ENCODE measurements around the gene DIDO1.

DIDO1 gene

GRCh38 chr20:62837790-62838127, 88.5 kb downstream of the DIDO1 start:
- Histone ChIP-seq H3K23ac (ENCODE audit: low read length) (no peak overlapping the region), H3K9ac (ENCODE audit: low read length) (no peak overlapping the region), H3K27ac (ENCODE audit: low read depth, low read length) (no peak overlapping the region), H3K36me3 (ENCODE audit: control insufficient read depth in 1 of 2, insufficient read depth in 2 of 2, low read length in 2 of 2) (peaks cover 43 to 44% of the 10 kb centered on the region in 2 experiments), H3K4me3 (ENCODE audit: low read depth, low read length) (no peak overlapping the region), H4K12ac (ENCODE audit: low read depth, low read length) (no peak overlapping the region), H4K8ac (ENCODE audit: low read depth, low read length) (no peak overlapping the region), H3K4ac (ENCODE audit: low read depth, low read length) (no peak overlapping the region), H3K14ac (ENCODE audit: low read length) (no peak overlapping the region), H2BK12ac (ENCODE audit: low read length) (no peak overlapping the region), H3K79me1 (ENCODE audit: low read length) (no peaks in the 10 kb centered on the region), H3K18ac (ENCODE audit: low read length) (no peak overlapping the region), H3K4me2 (ENCODE audit: low read length) (no peak overlapping the region), H2BK120ac (ENCODE audit: insufficient read depth, low read length, poor library complexity) (no peak overlapping the region), H2AFZ (ENCODE audit: insufficient read depth, low read length, poor library complexity) (no peak overlapping the region), H2AK5ac (ENCODE audit: low read length) (no peak overlapping the region), H3K27me3 (ENCODE audit: insufficient read depth, low read length) (no peaks in the 10 kb centered on the region), H3K79me2 (ENCODE audit: control insufficient read depth, insufficient read depth, low read length, poor library complexity) (no peaks in the 10 kb centered on the region), H3K9me3 (ENCODE audit: insufficient read depth, low read depth, low read length) (no peaks in the 10 kb centered on the region), H2BK5ac (ENCODE audit: low read depth, low read length, poor library complexity) (no peak overlapping the region), H3K4me1 (ENCODE audit: control insufficient read depth in 1 of 2, insufficient read depth in 2 of 2, low read length in 2 of 2) (peaks cover 3% of the 10 kb centered on the region in 2 experiments), H4K91ac (ENCODE audit: low read depth, low read length) (no peak overlapping the region)
- no CpG with 5 or more reads among the region's 8 CpGs for WGBS (ENCODE audit: extremely low coverage, insufficient coverage, insufficient read length)
- no peak for DNase-seq

GRCh38 chr20:62836967-62837490, 89.3 kb downstream of the DIDO1 start:
- Histone ChIP-seq H2BK12ac (ENCODE audit: low read length) (no peak overlapping the region), H4K91ac (ENCODE audit: low read depth, low read length) (no peak overlapping the region), H3K36me3 (ENCODE audit: control insufficient read depth in 1 of 2, insufficient read depth in 2 of 2, low read length in 2 of 2) (peaks cover 49 to 51% of the 10 kb centered on the region in 2 experiments), H3K4me3 (ENCODE audit: low read depth, low read length) (no peak overlapping the region), H4K12ac (ENCODE audit: low read depth, low read length) (no peak overlapping the region), H3K79me1 (ENCODE audit: low read length) (no peaks in the 10 kb centered on the region), H3K27me3 (ENCODE audit: insufficient read depth, low read length) (no peaks in the 10 kb centered on the region), H2BK5ac (ENCODE audit: low read depth, low read length, poor library complexity) (no peak overlapping the region), H2AFZ (ENCODE audit: insufficient read depth, low read length, poor library complexity) (no peak overlapping the region), H3K23ac (ENCODE audit: low read length) (no peak overlapping the region), H3K4me1 (ENCODE audit: control insufficient read depth in 1 of 2, insufficient read depth in 2 of 2, low read length in 2 of 2) (peaks cover 3 to 5% of the 10 kb centered on the region in 2 experiments), H2BK120ac (ENCODE audit: insufficient read depth, low read length, poor library complexity) (no peak overlapping the region), H2AK5ac (ENCODE audit: low read length) (no peak overlapping the region), H3K9ac (ENCODE audit: low read length) (no peak overlapping the region), H3K9me3 (ENCODE audit: insufficient read depth, low read depth, low read length) (no peaks in the 10 kb centered on the region), H4K8ac (ENCODE audit: low read depth, low read length) (no peak overlapping the region), H3K4me2 (ENCODE audit: low read length) (no peak overlapping the region), H3K18ac (ENCODE audit: low read length) (no peak overlapping the region), H3K4ac (ENCODE audit: low read depth, low read length) (no peak overlapping the region), H3K27ac (ENCODE audit: low read depth, low read length) (no peak overlapping the region), H3K79me2 (ENCODE audit: control insufficient read depth, insufficient read depth, low read length, poor library complexity) (no peaks in the 10 kb centered on the region), H3K14ac (ENCODE audit: low read length) (no peak overlapping the region)
- no peak for DNase-seq
- WGBS (ENCODE audit: extremely low coverage, insufficient coverage, insufficient read length): no CpG with 5 or more reads among the region's 19 CpGs

- Histone ChIP-seq H3K4me3 (ENCODE audit: low read depth, low read length) (no peak overlapping the region), H2BK120ac (ENCODE audit: insufficient read depth, low read length, poor library complexity) (no peak overlapping the region), H3K79me1 (ENCODE audit: low read length) (no peaks in the 10 kb centered on the region), H4K91ac (ENCODE audit: low read depth, low read length) (no peak overlapping the region), H3K23ac (ENCODE audit: low read length) (no peak overlapping the region), H2BK12ac (ENCODE audit: low read length) (no peak overlapping the region), H3K4me2 (ENCODE audit: low read length) (no peak overlapping the region), H3K9ac (ENCODE audit: low read length) (no peak overlapping the region), H3K4ac (ENCODE audit: low read depth, low read length) (no peak overlapping the region), H4K8ac (ENCODE audit: low read depth, low read length) (no peak overlapping the region), H2AK5ac (ENCODE audit: low read length) (no peak overlapping the region), H3K18ac (ENCODE audit: low read length) (no peak overlapping the region), H3K9me3 (ENCODE audit: insufficient read depth, low read depth, low read length) (no peaks in the 10 kb centered on the region), H3K79me2 (ENCODE audit: control insufficient read depth, insufficient read depth, low read length, poor library complexity) (no peaks in the 10 kb centered on the region), H3K14ac (ENCODE audit: low read length) (no peak overlapping the region), H3K4me1 (ENCODE audit: control insufficient read depth in 1 of 2, insufficient read depth in 2 of 2, low read length in 2 of 2) (peaks cover 5 to 7% of the 10 kb centered on the region in 2 experiments), H3K36me3 (ENCODE audit: control insufficient read depth in 1 of 2, insufficient read depth in 2 of 2, low read length in 2 of 2) (peaks cover 55% of the 10 kb centered on the region in 2 experiments), H3K27me3 (ENCODE audit: insufficient read depth, low read length) (no peaks in the 10 kb centered on the region), H4K12ac (ENCODE audit: low read depth, low read length) (no peak overlapping the region), H2BK5ac (ENCODE audit: low read depth, low read length, poor library complexity) (no peak overlapping the region), H2AFZ (ENCODE audit: insufficient read depth, low read length, poor library complexity) (no peak overlapping the region), H3K27ac (ENCODE audit: low read depth, low read length) (no peak overlapping the region)
- DNase-seq: peak in 1 of 2 donors; percentile 19
- whole genome bisulfite sequencing (ENCODE audit: extremely low coverage, insufficient coverage, insufficient read length): no CpG with 5 or more reads among the region's 52 CpGs
Observed at GRCh38 chr20:62835931-62836861, 90.1 kb downstream of the DIDO1 start.

GRCh38 chr20:62834967-62835730, 91.2 kb downstream of the DIDO1 start:
- H4K12ac ChIP-seq (ENCODE audit: low read depth, low read length): no peak overlapping the region

More at GRCh38 chr20:62834967-62835730, 91.2 kb downstream of the DIDO1 start:
- no peak overlapping the region for H2BK120ac ChIP-seq (ENCODE audit: insufficient read depth, low read length, poor library complexity)
- no peak overlapping the region for H4K8ac ChIP-seq (ENCODE audit: low read depth, low read length)
- no peaks in the 10 kb centered on the region for H3K79me1 ChIP-seq (ENCODE audit: low read length)
- no peak for DNase-seq
- no peaks in the 10 kb centered on the region for H3K9me3 ChIP-seq (ENCODE audit: insufficient read depth, low read depth, low read length)
- H3K79me2 ChIP-seq (ENCODE audit: control insufficient read depth, insufficient read depth, low read length, poor library complexity): no peaks in the 10 kb centered on the region
- no peak overlapping the region for H2AFZ ChIP-seq (ENCODE audit: insufficient read depth, low read length, poor library complexity)
- no peak overlapping the region for H3K23ac ChIP-seq (ENCODE audit: low read length)
- H3K4me3 ChIP-seq (ENCODE audit: low read depth, low read length): no peak overlapping the region
- H3K18ac ChIP-seq (ENCODE audit: low read length): no peak overlapping the region
- no peak overlapping the region for H3K4ac ChIP-seq (ENCODE audit: low read depth, low read length)
- peaks cover 6 to 12% of the 10 kb centered on the region in 2 experiments for H3K4me1 ChIP-seq (ENCODE audit: control insufficient read depth in 1 of 2, insufficient read depth in 2 of 2, low read length in 2 of 2)
- no CpG with 5 or more reads among the region's 24 CpGs for WGBS (ENCODE audit: extremely low coverage, insufficient coverage, insufficient read length)
- no peaks in the 10 kb centered on the region for H3K27me3 ChIP-seq (ENCODE audit: insufficient read depth, low read length)
- H2BK5ac ChIP-seq (ENCODE audit: low read depth, low read length, poor library complexity): no peak overlapping the region
- no peak overlapping the region for H3K27ac ChIP-seq (ENCODE audit: low read depth, low read length)
- H2BK12ac ChIP-seq (ENCODE audit: low read length): no peak overlapping the region
- H3K4me2 ChIP-seq (ENCODE audit: low read length): no peak overlapping the region
- no peak overlapping the region for H3K14ac ChIP-seq (ENCODE audit: low read length)
- H3K9ac ChIP-seq (ENCODE audit: low read length): no peak overlapping the region
- no peak overlapping the region for H2AK5ac ChIP-seq (ENCODE audit: low read length)
- H3K36me3 ChIP-seq (ENCODE audit: control insufficient read depth in 1 of 2, insufficient read depth in 2 of 2, low read length in 2 of 2): peaks cover 55 to 57% of the 10 kb centered on the region in 2 experiments
- no peak overlapping the region for H4K91ac ChIP-seq (ENCODE audit: low read depth, low read length)
